GM10847 (cell line): ENCODE results near the gene FBXW12.
"Not testable (repeated sequence)": the region's sequence is repeated elsewhere in the genome, so short reads cannot be mapped to it uniquely, and the experiment has no call there.

Experiments used
- POLR2A ChIP-seq: IDR thresholded peaks from 2 replicates; pipeline ENCODE4 v1.6.1; 2011; ENCODE audit not compliant: insufficient read length; ENCODE audit errors: extremely low read depth

FBXW12 gene, protein sequence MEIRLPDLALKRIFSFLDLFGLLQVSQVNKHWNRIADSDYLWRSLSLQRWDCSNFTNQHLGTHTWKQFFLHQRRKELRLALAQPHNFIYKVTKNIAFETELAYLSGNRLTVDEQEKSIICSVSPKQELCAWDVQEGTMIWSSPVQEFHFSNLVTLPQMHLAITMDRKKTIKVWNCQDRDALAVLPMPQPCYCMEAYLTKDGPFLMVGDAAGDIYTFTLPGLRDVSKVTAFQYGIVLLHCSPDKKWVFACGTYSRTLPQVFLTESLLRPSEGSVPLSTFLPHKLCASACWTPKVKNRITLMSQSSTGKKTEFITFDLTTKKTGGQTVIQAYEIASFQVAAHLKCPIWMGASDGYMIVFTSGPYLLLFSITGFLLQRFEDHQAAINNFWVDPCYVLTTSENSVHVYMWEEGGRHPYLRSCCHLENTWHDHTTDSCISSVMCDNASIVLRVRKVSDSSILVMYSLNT

GRCh38 chr3:48371651-48372376, at the start of gene FBXW12:
Gene FBXW12, plus strand, starts transcription at chr3:48372219. Its CDS starts 549 bp downstream, at chr3:48372768.
- TF ChIP-seq POLR2A = no peak

DNA sequence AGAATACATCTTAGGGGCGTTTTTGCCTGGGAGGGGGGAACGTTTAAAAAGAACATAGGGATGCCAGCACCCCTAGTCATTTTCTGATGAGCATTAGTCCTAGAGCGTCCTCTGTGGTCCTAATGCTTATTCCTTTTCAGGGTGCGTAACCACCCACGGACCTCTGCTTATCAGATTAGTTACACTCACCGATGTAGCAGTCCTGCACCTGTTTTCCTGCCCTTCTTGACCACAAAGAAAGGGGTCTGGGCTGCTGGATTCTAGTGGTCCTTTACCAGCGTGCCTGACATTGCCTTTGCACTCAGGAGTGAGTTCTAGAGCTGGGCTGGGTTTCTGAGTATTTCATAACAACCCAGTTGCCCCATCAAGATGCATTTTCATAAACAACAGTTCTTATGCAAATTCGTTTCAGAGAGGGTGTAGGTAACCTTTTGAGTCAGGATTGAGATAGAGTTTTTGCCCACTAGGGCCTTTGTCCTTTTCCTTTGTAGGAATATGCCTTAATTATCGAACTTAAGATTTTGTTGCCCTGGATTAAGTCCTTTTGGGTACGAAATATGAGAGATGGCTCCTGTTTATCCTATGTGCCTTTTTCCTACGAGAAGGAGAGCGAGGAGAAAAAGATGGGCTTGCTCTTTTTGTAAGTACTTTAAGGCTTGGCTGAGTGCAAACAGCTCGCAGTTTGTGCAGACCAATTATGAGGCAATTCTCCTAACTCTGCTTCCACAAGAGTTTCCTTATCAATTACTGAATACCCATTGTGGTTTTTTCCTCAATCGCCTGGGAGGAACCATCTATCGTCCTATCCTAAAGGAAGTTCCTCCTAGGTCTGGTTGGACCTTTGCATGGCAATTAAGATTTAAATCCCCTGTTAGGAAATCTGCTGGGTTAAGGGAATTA, 38.4 kb upstream of the FBXW12 start, which contains the start of gene SPINK8:
Gene SPINK8 (minus strand): TSS at position 316 of the 900 bp plus-strand sequence. CDS start 5,320 bp downstream, outside the sequence.
- not testable (repeated sequence) for TF ChIP-seq POLR2A

DNA sequence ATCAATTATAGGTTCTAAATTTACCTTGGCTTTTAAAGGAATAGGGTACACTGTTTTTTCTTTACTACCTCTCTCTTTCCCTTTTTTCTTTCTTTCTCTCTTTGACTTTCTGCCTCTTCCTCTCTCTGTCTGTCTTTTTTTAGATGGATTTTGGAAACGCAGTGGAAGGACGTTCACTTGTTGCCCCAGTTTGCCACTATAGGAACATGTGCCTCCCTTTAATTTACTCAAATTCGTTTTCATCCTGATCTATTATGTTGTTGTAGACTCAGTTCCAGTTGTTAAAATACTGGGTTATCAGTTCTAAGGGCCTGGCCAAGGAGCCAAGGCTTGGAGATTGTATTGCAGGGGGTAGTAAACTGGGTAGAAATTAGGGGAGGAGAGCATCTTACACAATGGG, 37.4 kb upstream of the FBXW12 start:
- no peak for TF ChIP-seq POLR2A

DNA sequence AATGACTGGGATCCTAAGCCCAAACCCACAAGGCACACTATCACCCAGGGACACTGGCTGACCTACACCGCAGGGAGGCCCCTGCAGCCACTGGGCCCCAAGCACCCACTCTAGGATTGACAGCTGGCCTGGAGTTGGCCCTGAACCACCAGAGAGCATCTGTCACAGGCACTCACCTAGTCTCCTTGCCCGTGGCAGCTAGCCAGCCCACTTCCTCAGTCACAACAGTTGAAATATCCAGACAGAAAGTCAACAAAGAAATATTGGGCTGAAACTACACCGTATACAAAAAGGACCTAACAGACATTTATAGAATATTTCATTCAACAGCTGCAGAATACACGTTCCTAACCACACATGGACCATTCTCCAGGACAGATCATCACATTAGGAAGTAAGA, 33.4 kb upstream of the FBXW12 start:
- TF ChIP-seq POLR2A = no peak

DNA sequence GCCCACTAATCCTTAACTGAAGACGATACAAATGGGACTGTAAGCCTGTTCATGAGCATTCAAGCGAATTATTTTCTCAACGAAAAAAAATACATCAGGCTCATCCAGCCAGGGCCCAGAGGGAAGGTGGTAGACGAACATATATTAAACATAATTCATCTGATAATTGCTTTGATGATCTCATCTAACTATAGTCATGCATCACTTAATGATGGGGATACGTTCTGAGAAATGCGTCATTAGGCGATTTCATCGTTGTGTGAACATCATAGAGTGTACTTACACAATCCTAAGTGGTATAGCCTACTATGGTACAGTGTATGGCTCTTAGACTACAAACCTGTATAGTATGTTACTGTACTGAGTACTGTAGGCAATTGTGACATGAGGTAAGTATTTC, 28.6 kb upstream of the FBXW12 start:
- TF ChIP-seq POLR2A = no peak

GRCh38 chr3:48344867-48345507, 27.0 kb upstream of the FBXW12 start:
- TF ChIP-seq POLR2A = no peak

- no peak for TF ChIP-seq POLR2A
Measured at GRCh38 chr3:48345946-48346572, 26.0 kb upstream of the FBXW12 start.

DNA sequence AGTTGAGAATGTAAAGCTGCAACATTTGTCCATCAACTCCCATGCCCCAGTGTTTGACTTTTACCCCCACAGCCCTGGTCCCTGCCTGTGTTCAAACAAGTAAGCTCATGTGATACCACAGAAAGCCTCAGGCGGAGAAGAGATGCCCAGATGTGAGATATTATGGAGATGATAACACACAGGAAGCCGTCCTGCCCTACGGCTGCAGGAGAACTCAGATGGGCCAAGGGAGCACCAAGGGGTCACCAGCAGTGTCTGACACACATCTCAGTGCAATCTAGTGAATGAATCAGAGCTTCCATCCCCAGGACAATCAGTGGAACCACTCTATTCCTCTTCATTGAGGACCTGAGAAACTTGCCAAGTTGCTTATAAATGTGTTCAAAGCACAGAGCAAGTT, 24.5 kb upstream of the FBXW12 start:
- no peak for TF ChIP-seq POLR2A

- no peak for TF ChIP-seq POLR2A
Measured at GRCh38 chr3:48352546-48352945, 19.5 kb upstream of the FBXW12 start.

- TF ChIP-seq POLR2A = no peak
Measured at GRCh38 chr3:48353987-48354386, 18.0 kb upstream of the FBXW12 start.

GRCh38 chr3:48356419-48356818, 15.6 kb upstream of the FBXW12 start:
- no peak for TF ChIP-seq POLR2A

DNA sequence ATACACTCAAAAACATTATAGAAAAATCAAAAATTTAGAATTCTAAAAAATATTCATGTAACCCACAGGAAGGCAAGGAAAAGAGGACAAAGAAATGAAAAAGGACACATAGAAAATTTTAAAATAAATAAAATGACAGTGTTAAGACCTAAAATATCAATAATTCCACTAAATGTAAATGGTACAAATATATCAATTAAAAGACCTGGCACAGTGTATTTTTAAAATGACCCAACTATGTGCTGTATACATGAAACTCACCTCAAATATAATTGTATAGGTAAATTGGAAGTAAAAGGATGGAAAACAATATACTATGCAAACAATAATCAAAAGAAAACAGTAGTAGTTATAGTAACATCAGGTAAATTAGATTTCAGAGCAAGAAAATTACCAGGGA, 10.1 kb upstream of the FBXW12 start:
- no peak for TF ChIP-seq POLR2A

- no peak for TF ChIP-seq POLR2A
Measured at GRCh38 chr3:48364840-48365239, 7.2 kb upstream of the FBXW12 start.

- TF ChIP-seq POLR2A = no peak
Measured at GRCh38 chr3:48367201-48367600, 4.8 kb upstream of the FBXW12 start.
